HG03108 (cell line): Measurements from ENCODE around the gene ARFIP2.
A peak's percentile ranks its signal among the peaks of the same experiment; 100 is the strongest.
"Not testable (repeated sequence)": the region's sequence is repeated elsewhere in the genome, so short reads cannot be mapped to it uniquely, and the experiment has no call there.

Experiments
- ATAC-seq: cut with Tn5 transposase; IDR thresholded peaks from one replicate; pipeline ENCODE4 v1.9.1; 2021; ENCODE audit warnings: moderate library complexity; ENCODE audit not compliant: unreplicated experiment

ARFIP2 gene, protein sequence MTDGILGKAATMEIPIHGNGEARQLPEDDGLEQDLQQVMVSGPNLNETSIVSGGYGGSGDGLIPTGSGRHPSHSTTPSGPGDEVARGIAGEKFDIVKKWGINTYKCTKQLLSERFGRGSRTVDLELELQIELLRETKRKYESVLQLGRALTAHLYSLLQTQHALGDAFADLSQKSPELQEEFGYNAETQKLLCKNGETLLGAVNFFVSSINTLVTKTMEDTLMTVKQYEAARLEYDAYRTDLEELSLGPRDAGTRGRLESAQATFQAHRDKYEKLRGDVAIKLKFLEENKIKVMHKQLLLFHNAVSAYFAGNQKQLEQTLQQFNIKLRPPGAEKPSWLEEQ

DNA sequence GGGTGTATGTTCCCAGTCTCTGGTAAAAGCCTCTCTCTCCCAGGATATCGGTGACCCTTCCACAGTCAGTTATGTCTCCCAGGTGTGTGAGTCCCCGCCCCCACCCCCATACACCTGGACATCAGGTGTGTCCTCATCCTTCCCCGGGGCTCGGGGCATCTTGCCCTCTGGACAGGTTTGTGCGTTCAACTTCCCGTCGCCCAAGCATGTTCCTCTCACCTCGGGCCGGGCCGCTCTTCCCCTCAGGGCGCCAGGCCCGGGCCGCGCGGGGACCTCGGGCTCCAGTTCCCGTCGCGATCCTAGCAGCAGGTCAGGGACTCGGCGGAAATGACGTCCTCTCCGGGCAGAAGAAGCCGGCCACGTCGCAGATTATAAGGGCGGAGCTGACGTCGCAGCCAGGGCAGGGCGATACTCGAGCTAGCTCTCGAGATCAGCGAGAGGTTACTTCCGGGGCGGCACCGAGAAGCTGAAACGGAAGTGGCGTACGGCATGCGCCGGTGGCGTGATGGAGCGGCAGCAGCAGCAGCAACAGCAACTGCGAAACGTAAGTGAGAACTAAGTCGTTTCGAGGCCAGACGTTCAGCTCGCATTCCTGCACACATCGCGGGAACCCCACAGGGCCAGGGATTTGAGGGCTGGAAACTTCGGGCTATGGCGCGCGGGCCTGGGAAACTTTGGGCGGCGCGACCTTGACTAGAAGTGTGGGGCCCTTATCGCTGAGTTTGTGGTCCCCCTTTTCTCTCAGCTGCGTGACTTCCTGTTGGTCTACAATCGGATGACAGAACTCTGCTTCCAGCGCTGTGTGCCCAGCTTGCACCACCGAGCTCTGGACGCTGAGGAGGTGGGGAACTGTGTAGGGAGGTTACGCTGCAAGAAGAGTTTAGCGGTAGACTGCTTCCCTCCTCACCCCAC lies at the start of gene ARFIP2, which contains the start of gene TIMM10B:
Gene ARFIP2 (minus strand): TSS at position 320 of the 912 bp plus-strand sequence. CDS start 910 bp downstream, outside the sequence.
Gene TIMM10B (plus strand): TSS at position 490 of the 912 bp plus-strand sequence. CDS start 16 bp downstream, at position 506.
- ATAC-seq = peak; percentile 98

- ATAC-seq = no peak
Measured at GRCh38 chr11:6530848-6531247, 49.7 kb upstream of the ARFIP2 start.

DNA sequence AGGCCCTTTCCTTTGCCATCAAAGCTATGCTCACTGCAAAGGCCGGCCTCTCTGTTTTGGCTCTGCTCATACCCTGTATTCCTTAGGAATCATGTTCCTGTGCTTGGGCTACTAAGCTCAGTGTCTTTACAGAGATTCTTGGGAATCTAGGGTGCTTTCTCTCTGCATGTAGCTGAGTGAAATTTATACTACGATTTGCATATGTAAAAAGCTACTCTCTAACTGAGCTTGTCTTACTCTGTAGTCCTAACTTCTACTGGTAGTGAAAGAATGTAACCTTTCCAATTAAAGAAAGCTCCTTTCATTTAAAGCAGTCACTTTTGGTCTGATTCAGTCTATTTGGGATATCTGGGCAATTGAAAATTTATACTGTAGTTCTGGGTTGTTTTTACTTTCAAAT lies 48.1 kb upstream of the ARFIP2 start:
- no peak for ATAC-seq

DNA sequence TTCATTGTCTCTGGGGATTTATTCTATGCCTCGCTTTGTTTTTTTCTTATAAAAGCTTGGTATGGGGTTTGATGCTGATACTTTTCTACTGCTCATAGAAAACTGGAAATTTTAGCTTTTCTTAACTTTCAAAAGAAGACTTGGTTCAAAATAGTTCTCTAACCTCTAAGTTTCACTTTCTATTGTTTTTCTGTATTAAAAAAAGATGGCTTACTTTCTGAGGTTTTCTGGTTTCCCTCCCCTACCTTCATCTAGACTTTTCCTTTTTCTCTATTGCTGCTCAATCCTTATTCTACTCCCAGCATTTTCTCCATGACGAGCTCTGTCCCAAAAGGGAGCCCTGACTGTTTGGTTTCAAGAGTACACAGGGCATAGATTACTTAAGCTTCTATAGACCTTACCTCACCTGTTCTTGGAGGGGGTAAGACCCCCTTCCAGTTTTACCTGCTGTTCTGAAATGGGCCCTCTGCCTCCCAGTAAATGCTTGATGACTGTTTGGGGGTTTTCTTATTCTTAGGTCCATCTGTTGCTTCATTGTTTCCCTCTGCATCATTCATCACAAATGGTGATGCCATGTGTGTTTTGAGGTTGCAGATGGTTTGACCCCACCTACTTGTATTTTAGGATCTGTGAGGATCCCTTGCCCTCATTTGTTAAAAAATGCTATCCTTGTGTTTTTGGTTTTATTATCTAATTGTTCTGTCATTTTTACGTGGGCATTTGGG lies 45.4 kb upstream of the ARFIP2 start:
- no peak for ATAC-seq

DNA sequence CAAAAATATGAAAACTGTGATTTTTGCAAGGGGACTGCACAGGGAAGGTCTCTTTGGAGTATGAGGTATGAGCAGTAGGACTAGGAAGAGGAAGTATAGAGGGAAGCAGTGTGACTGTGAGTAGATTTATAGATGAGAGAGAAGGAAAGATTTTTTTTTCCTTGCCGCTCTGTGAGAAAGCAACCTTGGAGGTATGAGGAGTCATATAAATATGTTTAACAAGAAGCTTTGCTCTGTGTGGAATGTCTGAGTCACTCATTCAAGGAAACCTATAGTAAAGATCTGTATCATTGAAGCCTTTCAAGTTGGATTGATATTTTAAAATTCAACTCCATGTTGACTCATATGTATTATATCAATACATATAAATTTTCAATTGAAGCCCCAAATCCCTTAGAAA lies 42.1 kb upstream of the ARFIP2 start:
- no peak for ATAC-seq

GRCh38 chr11:6521946-6522345 lies 40.8 kb upstream of the ARFIP2 start:
- ATAC-seq = not testable (repeated sequence)

DNA sequence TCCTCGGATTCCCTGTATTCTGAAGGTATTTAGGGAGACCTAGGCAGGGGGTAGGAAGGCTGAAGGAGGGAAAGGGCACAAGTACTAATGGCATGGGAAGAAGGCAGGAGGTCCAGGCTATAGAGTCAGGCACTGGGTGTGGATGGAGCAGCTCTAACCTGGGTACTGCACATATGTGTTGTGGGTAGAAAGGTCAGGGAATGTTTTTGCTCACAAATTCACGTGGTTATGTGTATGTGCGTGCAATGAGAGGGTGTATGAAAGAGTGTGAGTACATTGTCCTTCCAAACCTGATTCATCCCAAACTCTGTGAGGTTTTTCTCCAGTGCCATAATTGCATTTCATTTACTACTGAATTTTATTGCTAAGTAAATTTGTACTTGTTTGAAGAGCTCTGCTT lies 39.1 kb upstream of the ARFIP2 start:
- no peak for ATAC-seq

- ATAC-seq = no peak
Measured at GRCh38 chr11:6516865-6517264, 35.7 kb upstream of the ARFIP2 start.

GRCh38 chr11:6505577-6506240 lies 24.6 kb upstream of the ARFIP2 start:
- ATAC-seq = no peak

- no peak for ATAC-seq
Measured at GRCh38 chr11:6504166-6504565, 23.0 kb upstream of the ARFIP2 start.

GRCh38 chr11:6502382-6502781 lies 21.3 kb upstream of the ARFIP2 start:
- no peak for ATAC-seq

GRCh38 chr11:6498544-6498943 lies 17.4 kb upstream of the ARFIP2 start:
- ATAC-seq = no peak

GRCh38 chr11:6498121-6498520 lies 17.0 kb upstream of the ARFIP2 start:
- ATAC-seq = no peak

- no peak for ATAC-seq
Measured at GRCh38 chr11:6497069-6497839, 16.1 kb upstream of the ARFIP2 start, which contains the start of gene DNHD1. DNHD1 (plus strand) TSS chr11:6497280; CDS start chr11:6498216, 936 bp downstream.

DNA sequence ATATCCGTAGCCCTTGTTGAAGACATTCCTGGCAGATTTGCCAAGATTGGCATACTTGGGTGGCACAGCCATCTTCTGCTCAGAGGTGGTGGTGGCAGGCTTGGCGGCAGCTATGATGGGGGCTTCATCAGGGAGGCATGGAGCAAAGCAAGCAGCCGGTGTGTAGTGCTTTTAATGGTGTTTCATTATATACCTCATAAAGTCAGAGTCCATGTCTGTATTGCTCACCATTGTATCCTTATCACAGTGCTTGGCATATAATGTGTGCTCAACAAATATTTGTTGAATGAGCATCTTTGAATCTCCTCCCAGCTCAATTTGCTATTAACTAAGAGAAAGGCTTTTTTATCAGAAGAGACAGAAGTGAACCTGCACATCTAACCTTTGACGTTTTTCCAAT lies 8.2 kb upstream of the ARFIP2 start:
- no peak for ATAC-seq

- ATAC-seq = no peak
Measured at GRCh38 chr11:6488821-6489220, 7.7 kb upstream of the ARFIP2 start.

DNA sequence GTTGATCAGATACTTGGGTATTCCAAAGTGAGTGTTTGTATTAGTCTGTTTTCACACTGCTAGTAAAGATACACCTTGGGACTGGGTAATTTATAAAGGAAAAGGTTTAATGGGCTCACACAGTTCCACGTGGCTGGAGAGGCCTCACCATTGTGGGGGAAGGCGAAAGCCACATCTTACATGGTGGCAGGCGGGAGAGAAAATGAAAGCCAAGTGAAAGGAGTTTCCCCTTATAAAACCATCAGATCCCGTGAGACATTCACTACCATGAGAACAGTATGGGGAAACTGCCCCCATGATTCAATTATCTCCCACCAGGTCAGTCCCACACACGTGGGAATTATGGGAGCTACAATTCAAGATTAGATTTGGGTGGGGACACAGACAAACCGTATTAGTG lies 7.2 kb upstream of the ARFIP2 start:
- no peak for ATAC-seq

DNA sequence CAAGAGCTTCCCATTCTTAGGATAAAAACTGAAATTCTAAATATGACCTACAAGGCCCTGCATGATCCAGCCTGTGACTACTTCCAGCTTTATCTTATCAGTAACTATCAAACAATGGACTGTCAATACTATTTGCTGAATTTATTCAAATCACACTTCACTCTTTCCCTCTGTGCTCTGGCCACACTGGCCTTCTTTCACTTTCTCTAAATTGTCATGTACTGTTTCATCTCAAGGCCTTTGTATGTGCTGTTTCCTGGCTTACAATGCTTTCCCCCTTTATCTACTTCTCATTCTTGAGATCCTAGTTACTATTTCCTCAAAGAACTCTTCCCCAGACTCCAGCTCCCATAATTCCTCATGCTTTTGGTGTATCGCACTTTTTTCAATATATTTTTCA lies 5.8 kb upstream of the ARFIP2 start:
- no peak for ATAC-seq

- ATAC-seq = no peak
Measured at GRCh38 chr11:6486256-6486655, 5.1 kb upstream of the ARFIP2 start.

GRCh38 chr11:6485661-6486060 lies 4.5 kb upstream of the ARFIP2 start:
- no peak for ATAC-seq
